Measurements from ENCODE around the gene CDC14A. TPM values are rescaled to one million over a fixed set of nuclear protein-coding genes. Genes with fewer than 3 reads are reported as not detected.
"Not testable (repeated sequence)": the region's sequence is repeated elsewhere in the genome, so short reads cannot be mapped to it uniquely, and the experiment has no call there.

Gene CDC14A
- total RNA-seq, 1 experiment from 2014 or later: 6.8 TPM

DNA sequence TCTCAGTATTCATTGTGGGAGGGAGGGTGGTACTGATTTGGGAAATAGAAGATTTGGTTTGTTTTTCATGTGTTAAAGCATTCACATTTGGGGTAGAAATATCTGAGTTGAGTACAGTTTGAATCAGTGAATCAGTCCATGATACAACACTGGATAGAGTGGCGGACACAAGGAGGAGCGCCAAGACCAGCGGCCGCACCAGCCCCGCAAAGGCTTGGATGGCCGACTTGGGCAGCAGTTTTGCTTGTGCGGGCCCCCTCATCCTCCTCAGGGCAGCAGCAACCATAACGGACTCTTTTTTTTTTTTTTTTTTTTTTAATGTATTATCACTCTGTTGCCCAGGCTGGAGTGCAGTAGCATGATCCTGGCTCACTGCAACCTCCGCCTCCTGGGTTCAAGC, 20.0 kb upstream of the CDC14A start:
- no TSS peak for BruUV-seq (replicated peaks)
- Histone ChIP-seq H3K27ac (ENCODE audit: low read depth, low read length, poor library complexity, severe bottlenecking) (no peak overlapping the region), H3K27me3 (replicated peaks; ENCODE audit: insufficient read depth, low read depth, low read length, poor library complexity) (no peaks in the 10 kb centered on the region), H3K9me3 (ENCODE audit: low read depth, low read length, poor library complexity, severe bottlenecking) (no peaks in the 10 kb centered on the region), H3K4me1 (ENCODE audit: insufficient read depth, low read length, poor library complexity, severe bottlenecking) (no peaks in the 10 kb centered on the region), H3K4me3 (ENCODE audit: low read depth, low read length, poor library complexity, severe bottlenecking) (no peak overlapping the region), H3K36me3 (ENCODE audit: insufficient read depth, low read length, poor library complexity, severe bottlenecking) (no peaks in the 10 kb centered on the region)
- no peak for TF ChIP-seq EZH2 (IDR thresholded peaks at IDR 0.05; ENCODE audit: borderline replicate concordance, low read depth, low read length, poor library complexity, severe bottlenecking)
- TF ChIP-seq, protein P1, sequence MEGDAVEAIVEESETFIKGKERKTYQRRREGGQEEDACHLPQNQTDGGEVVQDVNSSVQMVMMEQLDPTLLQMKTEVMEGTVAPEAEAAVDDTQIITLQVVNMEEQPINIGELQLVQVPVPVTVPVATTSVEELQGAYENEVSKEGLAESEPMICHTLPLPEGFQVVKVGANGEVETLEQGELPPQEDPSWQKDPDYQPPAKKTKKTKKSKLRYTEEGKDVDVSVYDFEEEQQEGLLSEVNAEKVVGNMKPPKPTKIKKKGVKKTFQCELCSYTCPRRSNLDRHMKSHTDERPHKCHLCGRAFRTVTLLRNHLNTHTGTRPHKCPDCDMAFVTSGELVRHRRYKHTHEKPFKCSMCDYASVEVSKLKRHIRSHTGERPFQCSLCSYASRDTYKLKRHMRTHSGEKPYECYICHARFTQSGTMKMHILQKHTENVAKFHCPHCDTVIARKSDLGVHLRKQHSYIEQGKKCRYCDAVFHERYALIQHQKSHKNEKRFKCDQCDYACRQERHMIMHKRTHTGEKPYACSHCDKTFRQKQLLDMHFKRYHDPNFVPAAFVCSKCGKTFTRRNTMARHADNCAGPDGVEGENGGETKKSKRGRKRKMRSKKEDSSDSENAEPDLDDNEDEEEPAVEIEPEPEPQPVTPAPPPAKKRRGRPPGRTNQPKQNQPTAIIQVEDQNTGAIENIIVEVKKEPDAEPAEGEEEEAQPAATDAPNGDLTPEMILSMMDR (conservative IDR thresholded peaks at IDR 0.05; ENCODE audit: low read depth, low read length): no peak
- intact Hi-C loops (cut with micrococcal nuclease; ENCODE audit: unreplicated experiment): no loop called here
- DNase-seq (ENCODE audit: low spot score): no peak
- POLR2A ChIA-PET (ENCODE audit: low non-redundant PET): no interaction called here
- CTCF ChIA-PET: no interaction called here

DNA sequence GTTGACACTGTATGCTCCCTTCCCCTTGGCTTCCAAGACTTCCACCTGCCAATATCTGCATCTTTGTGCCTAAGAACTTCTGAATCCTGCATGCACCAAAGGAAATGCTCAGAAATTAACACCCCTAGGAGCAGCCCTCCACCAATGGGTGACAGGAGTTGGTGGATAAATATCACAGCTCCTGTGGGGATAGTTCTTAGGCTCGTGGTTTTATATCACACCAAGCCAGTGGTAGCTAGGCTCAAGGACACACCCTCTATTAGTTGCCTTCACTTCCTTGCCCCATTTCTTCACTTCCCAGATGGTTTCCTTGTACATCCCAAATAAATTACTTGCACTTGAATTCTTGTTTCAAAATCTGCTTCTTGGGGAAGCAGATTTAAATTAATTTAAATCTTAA, 16.9 kb upstream of the CDC14A start:
- intact Hi-C loops (cut with micrococcal nuclease; ENCODE audit: unreplicated experiment): no loop called here
- H3K4me1 ChIP-seq (ENCODE audit: insufficient read depth, low read length, poor library complexity, severe bottlenecking): no peaks in the 10 kb centered on the region
- CTCF ChIA-PET: no interaction called here
- no peaks in the 10 kb centered on the region for H3K27me3 ChIP-seq (replicated peaks; ENCODE audit: insufficient read depth, low read depth, low read length, poor library complexity)
- no peak overlapping the region for H3K4me3 ChIP-seq (ENCODE audit: low read depth, low read length, poor library complexity, severe bottlenecking)
- no peak for DNase-seq (ENCODE audit: low spot score)
- H3K9me3 ChIP-seq (ENCODE audit: low read depth, low read length, poor library complexity, severe bottlenecking): no peaks in the 10 kb centered on the region
- H3K27ac ChIP-seq (ENCODE audit: low read depth, low read length, poor library complexity, severe bottlenecking): no peak overlapping the region
- POLR2A ChIA-PET (ENCODE audit: low non-redundant PET): no interaction called here
- H3K36me3 ChIP-seq (ENCODE audit: insufficient read depth, low read length, poor library complexity, severe bottlenecking): no peaks in the 10 kb centered on the region
- BruUV-seq (replicated peaks): no TSS peak
- TF ChIP-seq EZH2 (IDR thresholded peaks at IDR 0.05; ENCODE audit: borderline replicate concordance, low read depth, low read length, poor library complexity, severe bottlenecking): no peak
- TF ChIP-seq, protein P1 (conservative IDR thresholded peaks at IDR 0.05; ENCODE audit: low read depth, low read length): no peak

DNA sequence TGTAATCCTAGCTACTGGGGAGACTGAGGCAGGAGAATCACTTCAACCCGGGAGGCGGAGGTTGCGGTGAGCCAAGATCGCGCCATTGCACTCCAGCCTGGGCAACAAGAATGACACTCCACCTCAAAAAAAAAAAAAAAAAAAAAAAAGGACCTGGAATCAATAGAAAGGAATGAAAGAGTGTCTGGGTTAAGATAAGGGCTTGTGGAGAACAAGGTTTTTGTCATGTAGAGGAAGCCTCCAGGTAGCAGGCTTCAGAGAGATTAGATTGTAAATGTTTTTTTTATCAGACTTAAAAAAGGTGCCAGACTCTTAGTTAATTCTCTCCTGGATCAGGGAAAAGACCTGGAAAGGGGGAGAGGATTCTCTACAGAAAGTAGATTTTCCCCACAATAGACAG, 14.4 kb upstream of the CDC14A start:
- CTCF ChIA-PET; H3K27me3 ChIP-seq (replicated peaks; ENCODE audit: insufficient read depth, low read depth, low read length, poor library complexity); H3K9me3 ChIP-seq (ENCODE audit: low read depth, low read length, poor library complexity, severe bottlenecking); H3K36me3 ChIP-seq (ENCODE audit: insufficient read depth, low read length, poor library complexity, severe bottlenecking); intact Hi-C loops (cut with micrococcal nuclease; ENCODE audit: unreplicated experiment); BruUV-seq (replicated peaks); H3K4me1 ChIP-seq (ENCODE audit: insufficient read depth, low read length, poor library complexity, severe bottlenecking); POLR2A ChIA-PET (ENCODE audit: low non-redundant PET); H3K27ac ChIP-seq (ENCODE audit: low read depth, low read length, poor library complexity, severe bottlenecking); H3K4me3 ChIP-seq (ENCODE audit: low read depth, low read length, poor library complexity, severe bottlenecking); DNase-seq (ENCODE audit: low spot score): not testable (repeated sequence)

DNA sequence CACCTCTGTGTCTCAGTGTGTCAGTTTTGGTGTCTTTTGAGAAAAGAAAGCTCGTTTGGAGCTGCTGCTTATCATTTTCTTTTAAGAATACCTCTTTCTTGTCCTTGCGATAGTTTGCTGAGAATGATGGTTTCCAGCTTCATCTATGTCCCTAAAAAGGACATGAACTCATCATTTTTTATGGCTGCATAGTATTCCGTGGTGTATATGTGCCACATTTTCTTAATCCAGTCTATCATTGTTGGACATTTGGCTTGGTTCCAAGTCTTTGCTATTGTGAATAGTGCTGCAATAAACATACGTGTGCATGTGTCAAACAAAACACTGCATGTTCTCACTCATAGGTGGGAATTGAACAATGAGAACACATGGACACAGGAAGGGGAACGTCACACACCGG, 12.6 kb upstream of the CDC14A start:
- H3K9me3 ChIP-seq (ENCODE audit: low read depth, low read length, poor library complexity, severe bottlenecking); H3K36me3 ChIP-seq (ENCODE audit: insufficient read depth, low read length, poor library complexity, severe bottlenecking); CTCF ChIA-PET; H3K4me3 ChIP-seq (ENCODE audit: low read depth, low read length, poor library complexity, severe bottlenecking); H3K27ac ChIP-seq (ENCODE audit: low read depth, low read length, poor library complexity, severe bottlenecking); H3K4me1 ChIP-seq (ENCODE audit: insufficient read depth, low read length, poor library complexity, severe bottlenecking); H3K27me3 ChIP-seq (replicated peaks; ENCODE audit: insufficient read depth, low read depth, low read length, poor library complexity); intact Hi-C loops (cut with micrococcal nuclease; ENCODE audit: unreplicated experiment); DNase-seq (ENCODE audit: low spot score); POLR2A ChIA-PET (ENCODE audit: low non-redundant PET); BruUV-seq (replicated peaks): not testable (repeated sequence)
